ENCODE results near the gene AOPEP.

DNA sequence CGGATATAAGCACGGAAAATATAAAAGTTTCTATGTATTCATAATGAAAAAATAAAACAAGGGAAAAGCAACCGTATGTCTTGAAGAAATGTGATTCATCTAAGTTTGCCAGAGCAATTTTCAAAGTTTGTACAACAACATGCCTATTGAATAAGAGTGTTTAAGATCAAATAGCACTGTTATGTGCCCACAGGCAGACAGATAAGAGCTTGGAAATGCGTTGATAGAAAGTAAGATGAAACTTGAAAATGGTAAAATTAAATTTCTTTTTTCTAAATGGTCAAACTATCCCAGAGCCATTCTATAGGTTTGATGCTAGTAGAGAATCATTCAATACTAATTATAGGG is 401.7 kb downstream of the AOPEP start:
- TF ChIP-seq CTCF (IDR thresholded peaks at IDR 0.05): no peak
- TF ChIP-seq POLR2A (IDR thresholded peaks at IDR 0.05): no peak
- TF ChIP-seq POLR2AphosphoS5 (IDR thresholded peaks at IDR 0.05): no peak

Data from sigmoid colon (tissue), 4 donors.